Renal pelvis (tissue), 4 donors: ENCODE data around the gene SLC4A3. TPM values are rescaled to one million over a fixed set of nuclear protein-coding genes. Genes with fewer than 3 reads are reported as not detected.

Source experiments
- DNase-seq: peaks from one replicate; pipeline ENCODE4 v3.0.0-alpha.2; 2013
- polyA plus RNA-seq, 3 donors: library from polyadenylated mRNA; unstranded; fragments of 120-200 nt; gene quantifications; one replicate each; pipeline ENCODE4 v1.2.1, GENCODE V29; 2013; ENCODE audit not compliant: insufficient read length in 3 of 3

The SLC4A3 gene
- polyA plus RNA-seq, 3 donors: 9.5 to 13.5 (median 9.7) TPM

DNA sequence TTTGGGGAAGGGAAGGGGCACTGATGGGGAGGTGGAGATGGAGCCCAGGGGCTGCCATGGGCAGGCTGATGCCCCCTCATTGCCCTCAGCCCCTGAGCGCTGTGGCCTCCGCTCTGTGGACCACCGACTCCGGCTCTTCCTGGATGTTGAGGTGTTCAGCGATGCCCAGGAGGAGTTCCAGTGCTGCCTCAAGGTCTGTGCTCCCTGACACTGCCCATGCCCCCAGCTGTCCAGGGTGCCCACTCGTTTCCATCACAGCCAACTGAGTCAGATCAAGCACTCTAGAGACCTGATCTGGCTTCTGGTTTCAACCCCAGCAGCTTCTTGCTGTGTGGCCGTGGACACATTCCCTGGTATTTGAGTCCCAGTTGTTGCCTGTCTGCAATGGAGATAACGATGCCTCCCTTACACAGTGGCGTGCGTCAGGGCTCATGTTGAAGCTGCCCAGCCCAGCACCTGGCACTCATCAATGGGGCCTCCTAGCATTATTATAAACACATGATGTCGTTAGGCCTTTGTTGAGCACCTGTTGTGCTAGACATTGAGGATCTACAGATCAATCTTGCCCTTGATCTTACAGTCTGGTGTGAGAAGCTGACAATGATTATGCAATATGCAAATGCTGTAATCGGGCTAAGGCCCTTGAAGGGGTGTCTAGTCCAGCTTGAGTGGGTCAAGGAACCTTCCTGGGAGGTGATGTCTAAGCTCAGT, 15.4 kb upstream of the SLC4A3 start:
- DNase-seq: no peak

DNA sequence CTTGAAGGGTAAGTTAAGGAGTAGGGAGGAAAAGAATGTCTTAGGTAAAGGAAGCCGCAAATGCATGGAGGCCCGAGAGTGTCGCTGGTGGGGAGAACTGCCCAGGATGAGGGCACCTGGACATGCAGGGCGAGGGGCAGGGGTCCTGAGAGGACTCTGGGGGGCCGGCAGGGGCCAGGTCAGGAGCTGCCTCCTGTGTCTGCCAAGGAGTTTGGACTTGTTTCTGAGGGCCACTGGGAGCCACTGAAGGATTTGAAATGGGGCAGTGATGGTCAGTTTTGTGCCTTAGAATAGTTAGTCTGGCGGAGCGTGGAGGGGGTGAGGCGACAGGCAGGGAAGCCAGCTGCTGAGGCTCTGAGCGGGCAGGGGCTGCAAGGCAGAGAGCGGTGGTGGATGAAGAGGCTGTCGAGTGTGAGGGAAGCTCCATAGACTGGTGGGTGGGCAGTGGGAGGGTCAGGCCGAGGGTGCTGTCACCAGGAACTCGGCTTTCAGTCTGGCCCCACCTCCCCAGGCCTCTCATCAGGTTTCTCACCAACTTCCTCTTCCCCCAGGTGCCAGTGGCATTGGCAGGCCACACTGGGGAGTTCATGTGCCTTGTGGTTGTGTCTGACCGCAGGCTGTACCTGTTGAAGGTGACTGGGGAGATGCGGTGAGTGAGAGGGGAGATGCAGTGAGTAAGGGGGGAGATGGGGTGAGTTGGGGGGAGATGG, 14.7 kb upstream of the SLC4A3 start:
- no peak for DNase-seq

DNA sequence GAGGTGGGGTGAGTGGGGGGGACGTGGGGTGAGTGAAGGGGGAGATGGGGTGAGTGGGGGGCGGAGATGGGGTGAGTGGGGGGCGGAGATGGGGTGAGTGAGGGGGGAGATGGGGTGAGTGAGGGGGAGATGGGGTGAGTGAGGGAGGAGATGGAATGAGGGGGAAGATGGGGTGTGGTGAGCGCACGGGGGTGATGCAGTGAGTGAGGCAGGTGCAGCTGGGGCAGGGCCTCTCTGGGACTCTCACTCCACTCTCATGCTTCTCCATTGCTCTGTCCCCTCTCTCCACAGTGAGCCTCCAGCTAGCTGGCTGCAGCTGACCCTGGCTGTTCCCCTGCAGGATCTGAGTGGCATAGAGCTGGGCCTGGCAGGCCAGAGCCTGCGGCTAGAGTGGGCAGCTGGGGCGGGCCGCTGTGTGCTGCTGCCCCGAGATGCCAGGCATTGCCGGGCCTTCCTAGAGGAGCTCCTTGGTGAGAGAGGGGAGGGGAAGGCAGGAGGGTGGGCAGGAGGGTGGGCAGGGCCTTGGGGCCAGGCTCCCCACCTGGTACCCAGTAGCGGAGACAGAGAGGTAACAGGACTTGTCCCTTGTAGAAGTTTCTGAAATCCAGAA, 13.9 kb upstream of the SLC4A3 start:
- DNase-seq: no peak

DNA sequence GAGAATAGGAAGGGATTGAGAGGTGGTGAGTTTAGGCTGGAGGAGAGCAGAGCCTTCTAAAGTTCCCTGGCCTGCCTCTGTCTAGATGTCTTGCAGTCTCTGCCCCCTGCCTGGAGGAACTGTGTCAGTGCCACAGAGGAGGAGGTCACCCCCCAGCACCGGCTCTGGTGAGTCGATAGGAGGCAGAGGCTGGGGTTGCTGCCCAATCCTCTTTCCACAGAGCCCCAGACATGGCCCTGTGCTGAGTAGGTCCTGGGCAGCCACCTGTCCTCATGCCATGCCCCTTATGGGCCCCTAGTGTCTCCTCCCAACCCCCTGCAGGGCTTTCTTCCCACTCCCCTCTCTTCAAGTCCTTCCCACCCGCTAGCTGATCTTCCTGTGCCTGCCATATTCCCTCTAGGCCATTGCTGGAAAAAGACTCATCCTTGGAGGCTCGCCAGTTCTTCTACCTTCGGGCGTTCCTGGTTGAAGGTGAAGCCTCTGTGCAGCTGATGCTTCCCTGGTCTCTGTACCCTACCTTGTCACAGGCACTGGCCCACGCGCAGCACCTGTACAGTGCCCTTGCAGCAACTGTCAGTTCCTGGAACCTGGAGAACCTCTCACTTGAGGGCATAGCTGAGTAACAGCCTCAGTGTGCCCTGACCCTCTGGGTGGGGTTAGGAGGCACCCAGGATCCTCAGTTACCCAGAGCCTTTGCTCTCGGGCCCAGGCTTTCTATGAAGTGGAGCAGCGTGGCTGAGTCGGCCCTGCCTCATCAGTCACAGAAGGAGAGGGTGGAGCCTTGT, 13.2 kb upstream of the SLC4A3 start:
- DNase-seq: no peak

DNA sequence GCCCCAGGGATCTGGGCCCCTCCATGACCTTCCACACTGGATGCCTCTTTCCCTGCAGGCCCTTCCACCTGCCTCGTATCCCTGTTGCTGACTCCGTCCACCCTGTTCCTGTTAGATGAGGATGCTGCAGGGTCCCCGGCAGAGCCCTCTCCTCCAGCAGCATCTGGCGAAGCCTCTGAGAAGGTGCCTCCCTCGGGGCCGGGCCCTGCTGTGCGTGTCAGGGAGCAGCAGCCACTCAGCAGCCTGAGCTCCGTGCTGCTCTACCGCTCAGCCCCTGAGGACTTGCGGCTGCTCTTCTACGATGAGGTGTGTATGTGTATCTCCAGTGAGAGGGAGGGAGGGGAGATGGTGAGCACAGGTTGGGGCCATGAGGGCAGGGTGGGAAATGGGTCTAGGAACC, 12.4 kb upstream of the SLC4A3 start:
- no peak for DNase-seq

DNA sequence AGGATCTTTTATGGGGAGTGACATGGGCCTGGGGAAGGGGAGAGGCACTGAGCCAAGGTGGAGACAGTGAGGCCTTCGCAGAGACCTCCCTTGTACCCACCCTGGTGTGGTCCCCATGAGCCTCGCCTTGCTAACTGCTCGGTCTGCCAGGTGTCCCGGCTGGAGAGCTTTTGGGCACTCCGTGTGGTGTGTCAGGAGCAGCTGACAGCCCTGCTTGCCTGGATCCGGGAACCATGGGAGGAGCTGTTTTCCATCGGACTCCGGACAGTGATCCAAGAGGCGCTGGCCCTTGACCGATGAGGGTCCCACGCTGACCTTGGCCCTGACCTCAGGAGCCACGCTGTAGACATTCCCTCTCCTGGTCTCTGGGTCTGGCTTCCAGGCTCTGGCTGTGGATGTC, 11.5 kb upstream of the SLC4A3 start:
- DNase-seq: no peak

DNA sequence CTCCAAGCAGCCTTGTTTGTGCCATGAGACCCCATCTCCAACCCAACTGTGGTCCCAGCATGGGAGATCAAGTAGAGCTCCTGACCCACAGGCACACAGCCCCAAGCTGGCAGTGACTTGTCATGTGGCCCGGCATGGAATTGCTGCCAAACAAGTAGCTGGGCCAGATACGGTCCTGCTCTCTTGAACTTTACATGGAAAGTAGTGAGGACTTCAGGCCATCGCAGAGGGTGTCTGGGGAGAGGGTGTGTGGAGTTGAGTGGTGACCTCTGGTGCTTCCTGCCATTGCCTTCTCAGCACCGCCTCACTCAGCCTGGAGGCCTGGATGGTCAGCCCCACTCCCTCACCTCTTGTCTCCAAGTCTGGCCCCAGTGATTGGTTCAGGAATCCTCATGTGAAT, 10.9 kb upstream of the SLC4A3 start:
- no peak for DNase-seq

DNA sequence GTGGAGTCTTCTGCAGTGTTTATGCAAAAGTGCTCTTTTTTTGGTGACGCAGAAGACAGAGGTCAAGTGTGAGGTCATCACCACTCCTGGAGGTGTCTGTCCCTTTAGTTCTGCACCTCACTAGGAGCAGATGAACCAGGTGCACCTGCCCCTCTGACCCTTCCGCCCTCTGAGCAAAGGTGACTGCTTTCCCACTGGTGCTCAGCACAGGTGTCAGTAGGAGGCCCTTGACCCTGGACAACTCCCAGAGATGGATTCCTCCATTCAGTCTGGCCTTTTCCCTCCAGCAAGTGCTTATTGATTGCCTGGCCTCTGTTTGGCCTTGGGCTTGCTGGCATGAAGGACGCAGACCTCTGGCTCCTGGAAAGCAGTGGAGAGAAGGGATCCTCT, 8.7 kb upstream of the SLC4A3 start:
- DNase-seq: no peak

DNA sequence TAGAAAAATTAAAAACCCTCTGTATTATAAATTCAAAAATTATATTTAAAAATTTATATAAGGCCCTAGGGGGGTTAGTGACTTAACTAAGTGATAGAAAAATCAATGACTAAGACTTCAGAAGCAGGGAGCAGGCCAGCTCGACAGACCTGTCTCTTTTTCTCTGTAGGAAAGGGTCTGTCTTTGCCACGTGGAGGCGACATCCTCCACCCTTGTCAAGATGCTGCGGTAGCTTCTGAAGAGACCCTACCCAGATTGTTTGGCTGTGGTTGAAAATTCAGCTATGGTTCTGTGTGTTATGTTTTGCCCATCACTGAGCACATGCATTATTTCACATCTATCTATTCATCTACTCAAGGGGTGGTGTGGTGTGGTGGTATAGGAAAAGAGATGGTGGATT, 8.2 kb upstream of the SLC4A3 start:
- DNase-seq: no peak

DNA sequence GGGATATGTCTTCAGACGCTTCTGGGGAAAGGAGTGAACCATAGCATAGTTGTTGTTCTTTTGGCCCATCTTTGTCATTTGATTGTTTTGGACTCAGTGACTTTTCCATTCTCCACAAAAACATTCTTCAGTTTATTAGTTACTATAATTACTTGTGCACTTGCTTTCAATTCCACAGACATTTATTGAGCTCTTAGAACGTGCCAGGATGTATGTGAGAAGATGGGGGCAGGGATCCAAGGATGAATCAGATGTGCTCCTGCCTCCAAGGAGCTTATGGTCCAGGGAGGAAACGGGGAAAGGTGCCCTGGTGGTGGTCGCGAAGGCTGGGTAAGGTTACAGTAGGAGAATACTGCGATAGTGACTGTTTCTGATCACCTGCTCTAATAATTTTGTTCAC, 6.9 kb upstream of the SLC4A3 start:
- DNase-seq: no peak

DNA sequence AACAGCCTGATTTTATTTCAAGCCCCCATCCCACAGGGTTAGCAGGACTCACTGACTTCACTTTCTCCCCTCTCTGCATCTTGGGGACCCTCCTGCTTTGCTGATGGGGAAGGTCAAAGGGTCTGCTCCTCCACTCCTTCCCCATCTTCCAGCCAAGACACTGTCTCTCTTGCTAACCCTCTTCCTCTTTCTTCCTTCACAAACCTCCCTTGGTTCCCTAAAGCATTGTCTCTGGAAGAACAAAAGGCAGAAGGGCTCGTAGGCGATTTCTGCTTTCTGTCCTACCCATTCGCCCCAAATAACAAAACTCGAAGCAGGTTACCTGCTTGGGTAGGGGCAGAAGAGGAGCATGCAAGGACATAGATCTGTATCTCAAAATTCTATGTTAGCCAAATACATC, 5.5 kb upstream of the SLC4A3 start:
- DNase-seq: no peak

DNA sequence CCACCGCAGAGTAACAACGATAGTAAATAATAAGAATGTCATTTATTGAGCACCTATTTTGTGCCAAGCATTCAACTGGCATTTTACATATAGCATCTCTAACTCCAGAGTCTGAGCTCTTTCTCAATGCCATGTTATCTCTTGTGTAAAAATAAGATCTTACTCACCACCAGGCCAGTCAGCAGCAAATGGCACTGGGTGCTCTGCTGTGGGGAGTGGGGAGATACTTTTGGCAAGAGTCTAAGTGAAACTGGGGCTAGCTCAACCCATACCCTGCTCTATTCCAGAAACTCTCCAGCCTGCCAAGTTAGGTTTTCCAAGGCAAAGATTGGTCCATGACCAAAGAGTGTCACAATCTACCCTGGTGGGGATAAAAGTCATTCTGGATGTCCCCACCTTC, 5.0 kb upstream of the SLC4A3 start:
- no peak for DNase-seq

DNA sequence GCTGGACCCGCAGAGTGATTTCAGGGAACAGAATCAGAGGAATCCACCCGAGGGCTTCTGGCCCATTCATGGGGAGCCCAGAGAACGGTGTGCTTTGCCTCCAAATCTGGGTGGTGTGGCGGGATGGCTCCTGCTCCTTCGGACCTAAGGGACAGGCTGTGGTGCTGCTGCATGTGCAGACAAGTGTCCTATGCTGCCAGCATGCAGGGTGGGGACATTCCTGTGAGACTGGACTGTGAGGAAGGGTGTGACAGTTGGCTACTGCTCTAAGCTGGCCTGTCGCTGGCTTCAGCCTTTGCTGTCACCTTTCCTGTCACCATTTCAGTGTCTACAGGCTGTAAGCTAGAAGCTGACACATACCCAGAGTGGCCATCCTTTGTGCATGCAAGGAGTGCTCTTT, 2.9 kb upstream of the SLC4A3 start:
- DNase-seq: no peak

DNA sequence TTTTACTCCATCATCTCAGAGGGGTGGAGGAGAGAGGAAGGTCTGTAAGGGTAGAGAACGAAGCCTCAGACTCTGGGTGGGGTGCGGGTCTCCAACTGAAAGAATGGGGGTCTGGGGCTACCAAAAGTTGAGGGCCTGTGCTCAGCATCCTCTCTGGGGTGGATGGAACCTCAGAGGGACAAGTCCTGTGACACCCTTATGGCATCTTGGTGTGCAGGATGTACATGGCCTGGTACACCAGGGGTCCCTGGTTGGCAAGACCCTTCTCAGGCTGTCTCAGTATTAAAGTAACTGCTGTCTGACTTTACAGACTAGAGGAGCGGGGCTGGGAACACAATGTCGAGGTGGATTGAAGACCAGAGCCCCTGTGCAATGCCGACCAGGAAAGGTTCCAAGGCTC, 2.3 kb upstream of the SLC4A3 start:
- DNase-seq: no peak

DNA sequence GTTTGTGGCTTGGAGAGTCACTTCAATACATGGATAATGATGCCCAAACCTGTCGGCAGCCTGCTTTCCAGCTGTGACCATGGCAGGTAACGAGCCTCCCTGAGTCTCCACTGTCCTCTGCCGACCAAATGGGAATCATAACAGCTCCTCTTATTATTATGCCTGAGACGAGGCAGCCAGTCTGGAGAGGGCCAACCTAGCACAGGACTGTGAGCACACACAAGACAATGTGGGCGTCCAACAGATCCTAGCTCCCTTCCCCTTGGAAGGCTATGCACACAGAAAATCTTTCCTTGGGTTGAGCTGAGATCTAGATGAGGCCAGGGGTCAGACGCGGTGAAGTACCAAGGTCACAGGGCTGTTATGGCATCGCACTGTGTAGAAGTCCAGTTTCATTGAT, 890 bp upstream of the SLC4A3 start:
- DNase-seq: no peak

DNA sequence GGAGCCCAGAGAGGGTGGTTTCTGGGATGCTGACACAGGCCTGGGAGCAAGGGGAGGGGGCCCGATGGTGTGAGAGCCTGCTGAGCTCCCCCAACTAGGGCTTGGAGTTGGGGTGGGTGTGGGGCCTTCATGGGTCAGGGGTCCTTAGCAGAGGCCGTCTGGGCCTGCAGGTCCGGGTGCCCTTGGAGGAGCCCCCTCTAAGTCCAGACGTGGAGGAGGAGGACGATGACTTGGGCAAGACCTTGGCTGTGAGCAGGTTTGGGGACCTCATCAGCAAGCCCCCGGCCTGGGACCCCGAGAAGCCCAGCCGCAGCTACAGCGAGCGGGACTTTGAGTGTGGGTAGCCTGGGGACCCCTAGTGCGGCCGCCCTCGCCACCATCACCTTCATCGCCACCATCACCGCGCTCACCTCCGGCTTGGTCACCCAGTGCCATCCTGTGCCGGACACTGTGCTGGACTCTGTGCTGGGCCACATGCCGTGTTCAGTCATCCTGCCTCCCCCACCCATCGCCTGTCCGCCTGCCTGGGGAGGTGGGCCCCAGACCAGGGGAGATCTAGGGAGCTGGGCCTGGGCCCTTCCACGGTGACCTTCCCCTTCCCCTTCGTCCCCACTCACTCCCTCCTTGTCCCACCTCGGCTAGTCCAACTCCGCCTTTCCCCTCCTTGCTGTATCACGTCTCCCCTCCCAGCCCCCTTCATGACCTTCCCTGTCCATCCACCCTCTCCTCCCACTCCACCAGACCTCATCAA, 980 bp downstream of the SLC4A3 start:
- DNase-seq: no peak

DNA sequence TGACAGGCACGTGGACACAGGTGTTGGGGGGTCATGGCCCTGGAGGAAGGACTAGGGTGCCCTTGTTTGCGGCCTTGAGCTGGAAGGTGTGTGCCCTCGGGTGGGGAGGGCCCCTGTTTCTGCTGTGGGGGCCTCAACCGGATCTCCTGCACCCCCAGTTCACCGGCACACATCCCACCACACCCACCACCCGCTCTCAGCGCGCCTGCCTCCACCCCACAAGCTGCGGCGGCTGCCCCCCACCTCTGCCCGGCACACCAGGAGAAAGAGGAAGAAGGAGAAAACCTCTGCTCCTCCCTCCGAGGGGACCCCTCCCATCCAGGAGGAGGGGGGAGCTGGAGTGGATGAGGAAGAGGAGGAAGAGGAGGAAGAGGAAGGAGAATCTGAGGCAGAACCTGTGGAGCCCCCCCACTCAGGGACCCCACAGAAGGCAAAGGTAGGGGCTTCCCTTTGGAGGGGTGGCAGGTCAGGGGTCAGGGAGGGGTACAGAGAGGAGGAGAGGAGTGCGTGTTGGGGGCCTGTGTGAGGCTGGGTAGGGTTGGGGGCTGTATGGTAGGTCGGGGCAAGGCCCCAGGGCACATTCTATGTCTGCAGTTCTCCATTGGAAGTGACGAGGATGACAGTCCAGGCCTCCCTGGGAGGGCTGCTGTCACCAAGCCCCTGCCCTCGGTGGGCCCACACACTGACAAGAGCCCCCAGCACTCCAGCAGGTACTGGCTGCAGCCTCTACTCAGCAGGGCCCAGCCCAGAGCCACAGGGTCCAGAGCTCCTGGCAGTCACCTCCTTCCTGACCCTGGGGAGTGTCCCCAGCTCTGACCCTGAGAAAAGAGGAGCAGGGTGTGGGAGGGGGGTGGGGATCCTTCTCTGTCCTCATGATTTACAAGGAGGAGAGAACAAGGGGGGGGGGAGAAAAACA, 1.8 kb downstream of the SLC4A3 start:
- DNase-seq: no peak

DNA sequence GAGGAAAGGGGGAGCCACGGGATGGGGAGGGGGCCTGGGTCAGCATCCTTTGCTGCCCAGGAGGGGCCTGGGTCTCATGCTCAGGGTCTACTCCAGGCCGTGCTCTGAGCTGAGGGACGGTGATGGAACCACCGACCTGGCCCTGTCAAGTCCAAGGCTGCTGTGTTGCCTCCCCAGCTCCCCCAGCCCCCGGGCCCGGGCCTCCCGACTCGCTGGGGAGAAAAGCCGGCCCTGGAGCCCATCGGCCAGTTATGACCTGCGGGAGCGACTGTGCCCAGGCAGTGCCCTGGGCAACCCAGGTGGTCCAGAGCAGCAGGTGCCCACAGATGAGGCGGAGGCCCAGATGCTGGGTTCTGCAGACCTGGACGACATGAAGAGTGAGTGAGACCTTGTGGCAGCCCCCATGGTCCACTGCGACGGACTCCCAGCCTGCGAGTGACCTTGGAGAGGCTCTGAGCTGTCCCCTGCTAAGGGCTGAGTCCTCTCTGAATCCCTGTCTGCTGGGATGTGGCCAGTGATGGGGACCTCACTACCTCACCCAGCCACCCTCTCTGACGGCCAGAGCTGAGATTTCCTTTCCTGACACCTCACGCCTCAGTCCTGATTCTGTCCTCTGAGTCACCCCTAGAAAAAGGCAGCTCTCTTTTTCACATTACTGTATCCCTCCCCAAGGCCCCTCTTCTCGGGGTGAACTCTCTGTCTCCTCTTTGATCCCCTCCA, 2.7 kb downstream of the SLC4A3 start:
- no peak for DNase-seq

DNA sequence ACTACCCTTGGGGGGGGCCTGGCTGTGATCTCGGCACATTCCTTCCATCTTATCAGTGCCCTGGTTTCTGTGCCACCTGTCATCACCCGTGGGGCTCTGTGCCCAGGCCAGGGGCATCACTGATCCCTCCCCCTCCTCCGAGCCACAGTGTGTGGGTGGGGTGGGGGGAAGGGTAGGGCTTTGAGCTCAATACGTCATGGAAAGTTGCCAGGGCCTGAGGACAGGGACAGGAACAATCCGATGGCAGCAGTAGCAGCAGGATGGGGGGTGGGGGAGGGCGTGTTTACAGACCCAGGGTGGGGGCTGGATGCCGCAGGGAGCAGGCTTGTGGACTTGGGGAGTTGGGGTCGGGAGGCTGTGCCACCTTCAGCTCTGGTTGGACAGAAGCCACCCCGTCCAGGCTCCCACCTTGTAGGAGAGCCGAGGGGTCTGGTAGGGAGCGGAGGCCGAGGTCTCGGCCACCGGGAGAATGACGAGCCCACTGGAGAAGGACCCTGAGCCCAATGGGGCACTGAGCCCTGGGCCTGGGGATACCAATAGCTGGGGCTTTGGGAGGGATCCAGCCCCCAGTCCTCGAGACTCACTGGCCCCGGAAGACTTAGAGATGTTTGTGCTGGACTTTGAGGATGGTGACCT, 3.5 kb downstream of the SLC4A3 start:
- DNase-seq: no peak
